Measurements from ENCODE around the gene CBR3.
"Not testable (repeated sequence)": the region's sequence is repeated elsewhere in the genome, so short reads cannot be mapped to it uniquely, and the experiment has no call there.

The CBR3 gene

DNA sequence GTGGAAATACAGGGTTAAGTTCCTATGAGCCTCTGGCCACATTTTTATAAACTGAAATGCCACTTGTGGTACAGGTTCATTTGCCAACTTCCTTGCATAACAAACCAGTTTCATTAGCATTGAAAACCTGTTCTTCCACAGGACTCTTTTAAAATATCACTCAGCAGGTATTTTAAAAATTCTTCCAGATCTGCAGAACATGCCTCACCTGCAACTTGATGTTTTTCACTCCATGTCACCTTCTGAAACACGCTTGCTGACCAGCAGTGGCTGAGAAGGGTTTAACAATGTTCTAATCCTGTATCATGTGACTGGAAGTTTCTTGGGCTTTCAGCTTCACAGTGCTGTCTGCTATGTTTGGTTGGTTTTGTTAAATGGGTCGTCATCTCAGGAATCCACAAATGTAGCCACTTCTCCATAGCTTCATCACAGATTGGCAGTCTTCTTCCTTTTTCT lies 17.6 kb upstream of the CBR3 start:
- DNase-seq (ENCODE audit: low read depth, low spot score) = no peak

DNA sequence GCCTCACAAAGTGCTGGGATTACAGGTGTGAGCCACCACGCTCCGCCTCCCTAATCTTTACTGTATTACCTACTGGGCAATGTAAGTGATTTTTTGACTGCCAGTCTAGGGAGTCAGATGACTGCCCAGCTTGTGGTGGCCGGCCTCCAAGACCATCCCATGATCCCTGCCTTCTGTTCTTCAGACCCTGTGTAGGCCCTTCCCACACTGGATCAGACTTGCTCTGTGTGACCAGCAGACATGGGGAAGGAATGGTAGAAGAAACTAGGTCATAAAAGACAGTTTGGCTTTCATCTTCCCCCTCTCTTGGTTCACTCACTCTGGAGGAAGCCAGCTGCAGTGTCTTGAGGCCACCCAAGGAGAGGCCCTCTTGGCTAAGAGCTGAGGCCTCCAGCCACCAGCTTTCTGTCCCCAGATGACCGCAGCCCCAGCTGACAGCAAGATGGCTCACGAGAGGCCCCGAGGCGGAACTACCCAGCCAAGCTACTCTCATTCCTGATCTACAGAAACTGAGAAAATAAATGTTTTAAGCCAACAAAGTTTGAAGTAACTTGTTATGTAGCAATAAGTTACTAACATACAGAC lies 14.5 kb upstream of the CBR3 start:
- no peak for DNase-seq (ENCODE audit: low read depth, low spot score)

DNA sequence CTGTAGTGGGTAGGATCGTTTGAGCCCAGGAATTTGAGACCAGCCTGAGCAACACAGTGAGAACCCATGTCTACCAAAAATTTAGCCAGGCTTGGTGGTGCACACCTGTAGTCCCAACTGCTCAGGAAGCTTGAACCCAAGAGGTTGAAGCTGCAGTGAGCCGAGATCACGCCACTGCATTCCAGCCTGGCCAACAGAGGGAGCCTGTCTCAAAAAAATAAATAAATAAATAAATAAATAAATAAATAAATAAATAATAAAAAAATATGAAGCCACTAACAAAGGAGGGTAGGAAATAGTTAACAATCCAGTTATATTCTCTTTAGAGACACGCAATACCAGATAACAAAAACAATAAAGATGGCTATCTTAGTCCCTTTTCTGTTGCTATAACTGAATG lies 11.9 kb upstream of the CBR3 start:
- no peak for DNase-seq (ENCODE audit: low read depth, low spot score)

DNA sequence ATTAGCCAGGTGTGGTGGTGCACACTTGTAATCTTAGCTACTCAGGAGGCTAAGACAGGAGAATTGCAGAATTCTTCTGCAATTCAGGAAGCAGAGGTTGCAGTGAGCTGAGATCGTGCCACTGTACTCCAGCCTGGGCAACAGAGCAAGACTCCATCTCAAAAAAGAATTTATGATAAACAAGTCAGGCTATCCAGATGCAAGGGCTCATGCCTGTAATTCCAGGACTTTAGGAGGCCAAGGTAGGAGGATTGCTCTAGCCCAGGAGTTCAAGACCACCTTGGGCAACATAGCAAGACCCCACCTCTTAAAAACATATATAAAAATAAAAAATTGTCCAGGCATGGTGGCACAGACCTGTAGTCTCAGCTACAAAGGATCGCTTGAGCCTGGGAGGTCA lies 10.5 kb upstream of the CBR3 start:
- no peak for DNase-seq (ENCODE audit: low read depth, low spot score)

DNA sequence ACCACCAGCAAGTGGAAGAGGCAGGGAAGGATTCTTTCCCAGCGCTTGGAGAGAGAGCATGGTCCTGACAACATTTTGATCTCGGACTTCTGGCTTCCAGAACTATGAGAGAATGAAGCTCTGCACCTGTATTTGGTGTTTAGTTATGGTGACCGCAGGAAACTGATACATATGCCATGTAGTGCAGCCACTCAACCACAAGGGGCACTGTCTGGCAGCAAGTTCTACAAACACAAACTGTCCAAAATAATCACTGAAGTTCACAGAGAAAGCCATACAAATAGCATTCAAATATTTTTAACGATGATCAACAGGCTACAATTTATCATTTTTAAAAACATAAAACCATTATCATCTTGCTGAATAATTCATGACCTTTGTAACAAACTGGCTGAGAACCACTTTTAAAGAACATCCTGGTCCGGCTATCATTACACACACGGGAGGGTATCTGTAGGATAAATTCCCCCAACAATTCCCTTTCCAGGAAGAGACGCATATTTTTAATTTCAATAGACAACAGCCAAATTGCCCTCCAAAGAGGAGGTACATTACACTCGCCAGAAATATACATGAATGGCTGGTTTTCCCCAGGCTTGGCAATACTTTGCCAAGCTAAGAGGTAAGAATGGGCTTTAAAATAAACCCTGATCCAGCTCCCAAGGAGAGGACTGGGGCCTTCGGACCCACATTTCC lies 9.2 kb upstream of the CBR3 start:
- DNase-seq (ENCODE audit: low read depth, low spot score) = no peak

DNA sequence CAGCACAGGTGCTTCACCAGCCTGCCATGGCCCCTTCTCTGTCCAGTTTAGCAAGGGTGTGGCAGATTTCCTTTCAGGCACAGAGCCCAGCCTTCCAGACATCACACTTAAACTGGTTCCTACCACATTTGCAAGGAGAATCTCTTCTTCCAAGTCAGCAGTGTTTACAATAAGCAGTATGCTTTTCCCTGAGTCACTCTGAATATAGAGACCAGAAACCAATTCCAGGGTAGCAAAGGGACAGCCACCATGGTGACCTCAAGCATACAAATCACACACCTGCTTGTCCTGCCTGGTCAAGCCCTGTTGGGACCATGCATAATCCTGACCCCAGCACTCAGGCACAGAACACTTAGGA lies 8.7 kb upstream of the CBR3 start:
- DNase-seq (ENCODE audit: low read depth, low spot score) = no peak

DNA sequence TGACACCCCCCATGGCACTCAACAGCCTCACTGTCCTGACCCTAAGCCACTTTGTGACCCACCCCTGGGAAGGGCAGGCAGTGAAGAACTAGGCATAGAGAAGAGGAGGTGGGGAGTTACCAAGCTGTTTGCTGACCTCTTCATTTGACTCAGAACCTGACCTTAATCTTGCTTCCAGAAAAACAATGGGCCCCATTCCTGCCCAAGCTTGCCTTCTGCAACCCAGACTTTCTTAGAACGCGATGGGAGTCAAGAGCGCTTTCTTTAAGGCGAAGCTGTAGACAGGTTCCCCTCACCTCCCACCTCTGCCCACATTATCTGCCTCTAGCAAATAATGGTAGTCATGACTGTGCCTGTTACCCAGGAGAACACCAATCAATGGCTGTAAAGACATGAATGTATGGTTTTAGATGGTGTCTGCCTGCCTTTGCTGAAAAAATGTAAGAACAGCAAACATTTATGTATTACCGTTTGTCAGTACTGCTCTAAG lies 8.2 kb upstream of the CBR3 start:
- no peak for DNase-seq (ENCODE audit: low read depth, low spot score)

DNA sequence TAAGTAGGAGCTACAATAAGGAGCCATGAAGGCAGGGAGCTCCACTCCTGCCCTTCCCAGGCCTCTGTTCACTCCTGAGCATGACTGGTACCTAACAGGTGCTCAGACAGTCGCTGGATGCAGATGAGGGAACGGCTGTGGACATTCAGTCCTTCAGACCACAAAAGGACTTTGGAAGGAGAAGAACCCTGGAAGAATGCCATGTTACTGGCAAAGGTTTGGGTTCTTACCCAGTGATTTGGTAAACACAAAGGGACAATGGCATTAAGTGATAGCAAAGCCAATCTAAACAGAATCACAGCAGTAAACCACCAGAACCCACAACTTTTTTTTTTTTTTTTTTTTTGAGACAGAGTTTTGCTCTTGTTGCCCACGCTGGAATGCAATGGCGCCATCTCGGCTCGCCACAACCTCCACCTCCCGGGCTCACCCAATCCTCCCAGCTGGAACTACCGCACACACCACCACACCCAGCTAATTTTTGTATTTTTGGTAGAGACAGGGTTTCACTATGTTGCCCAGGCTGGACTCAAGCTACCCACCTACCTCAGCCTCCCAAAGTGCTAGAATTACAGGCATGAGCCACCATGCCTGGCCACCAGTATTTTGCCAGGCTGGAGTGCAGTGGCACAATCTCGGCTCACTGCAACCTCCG lies 7.5 kb upstream of the CBR3 start:
- DNase-seq (ENCODE audit: low read depth, low spot score) = no peak

DNA sequence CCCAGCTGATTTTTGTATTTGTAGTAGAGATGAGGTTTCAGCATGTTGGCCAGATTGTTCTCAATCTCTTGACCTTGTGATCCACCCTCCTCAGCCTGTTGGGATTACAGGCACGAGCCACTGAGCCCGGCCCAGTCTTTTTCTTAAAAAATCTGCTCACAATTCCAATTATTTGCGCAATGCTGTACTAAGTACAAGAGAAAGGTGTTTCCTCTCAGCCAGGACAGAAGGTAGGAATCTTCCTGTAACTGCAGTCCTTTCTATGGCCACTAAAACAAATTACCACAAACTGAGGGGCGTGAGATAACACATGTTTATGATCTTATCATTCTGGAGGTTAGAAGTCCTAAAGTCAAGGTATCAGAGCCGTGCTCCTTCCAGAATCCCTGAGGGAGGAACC lies 6.9 kb upstream of the CBR3 start:
- no peak for DNase-seq (ENCODE audit: low read depth, low spot score)

DNA sequence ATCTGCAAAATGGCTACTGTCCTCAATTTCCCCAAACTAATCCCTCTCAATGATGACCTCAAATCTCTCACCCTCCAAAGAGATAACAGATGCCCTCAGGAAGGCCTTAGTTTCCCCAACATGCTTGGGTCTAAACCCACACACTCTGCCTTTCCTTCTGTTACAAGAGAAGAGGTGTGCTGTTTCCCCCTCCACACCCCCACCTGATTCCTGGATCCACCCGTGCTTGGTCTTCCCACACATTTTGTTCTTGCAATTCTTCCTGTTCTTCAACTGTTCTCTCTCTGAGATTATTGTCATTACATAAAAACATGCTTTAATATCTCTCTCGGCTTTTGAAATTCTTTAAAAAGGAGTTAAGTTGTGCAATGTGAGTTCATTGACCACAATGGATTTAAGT lies 5.7 kb upstream of the CBR3 start:
- DNase-seq (ENCODE audit: low read depth, low spot score) = no peak

DNA sequence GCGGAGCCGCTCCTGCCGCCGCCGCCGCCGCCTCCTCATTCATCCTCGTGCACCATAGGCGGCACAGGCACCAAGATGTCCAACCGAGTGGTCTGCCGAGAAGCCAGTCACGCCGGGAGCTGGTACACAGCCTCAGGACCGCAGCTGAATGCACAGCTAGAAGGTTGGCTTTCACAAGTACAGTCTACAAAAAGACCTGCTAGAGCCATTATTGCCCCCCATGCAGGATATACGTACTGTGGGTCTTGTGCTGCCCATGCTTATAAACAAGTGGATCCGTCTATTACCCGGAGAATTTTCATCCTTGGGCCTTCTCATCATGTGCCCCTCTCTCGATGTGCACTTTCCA lies 4.5 kb upstream of the CBR3 start:
- DNase-seq (ENCODE audit: low read depth, low spot score) = not testable (repeated sequence)

DNA sequence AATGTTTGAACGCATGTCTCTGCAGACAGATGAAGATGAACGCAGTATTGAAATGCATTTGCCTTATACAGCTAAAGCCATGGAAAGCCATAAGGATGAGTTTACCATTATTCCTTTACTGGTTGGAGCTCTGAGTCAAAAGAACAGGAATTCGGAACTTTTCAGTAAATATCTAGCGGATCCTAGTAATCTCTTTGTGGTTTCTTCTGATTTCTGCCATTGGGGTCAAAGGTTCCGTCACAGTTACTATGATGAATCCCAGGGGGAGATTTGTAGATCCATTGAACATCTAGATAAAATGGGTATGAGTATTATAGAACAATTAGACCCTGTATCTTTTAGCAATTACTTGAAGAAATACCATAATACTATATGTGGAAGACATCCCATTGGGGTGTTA lies 4.0 kb upstream of the CBR3 start:
- not testable (repeated sequence) for DNase-seq (ENCODE audit: low read depth, low spot score)

DNA sequence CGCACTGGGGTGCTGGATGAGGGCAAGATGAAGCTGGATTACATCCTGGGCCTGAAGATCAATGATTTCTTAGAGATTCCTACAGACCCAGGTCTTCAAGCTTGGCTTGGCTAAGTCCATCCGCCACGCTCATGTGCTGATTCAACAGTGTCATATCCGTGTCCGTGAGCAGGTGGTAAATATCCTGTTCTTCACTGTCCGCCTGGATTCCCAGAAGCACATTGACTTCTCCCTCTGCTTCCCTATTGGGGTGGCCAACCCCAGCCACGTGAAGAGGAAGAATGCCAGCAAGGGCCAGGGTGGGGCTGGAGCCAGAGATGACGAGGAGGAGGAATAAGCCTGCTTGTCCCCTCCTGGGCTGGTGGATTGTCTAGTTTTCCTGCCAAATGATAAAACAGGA lies 2.2 kb upstream of the CBR3 start:
- no peak for DNase-seq (ENCODE audit: low read depth, low spot score)

DNA sequence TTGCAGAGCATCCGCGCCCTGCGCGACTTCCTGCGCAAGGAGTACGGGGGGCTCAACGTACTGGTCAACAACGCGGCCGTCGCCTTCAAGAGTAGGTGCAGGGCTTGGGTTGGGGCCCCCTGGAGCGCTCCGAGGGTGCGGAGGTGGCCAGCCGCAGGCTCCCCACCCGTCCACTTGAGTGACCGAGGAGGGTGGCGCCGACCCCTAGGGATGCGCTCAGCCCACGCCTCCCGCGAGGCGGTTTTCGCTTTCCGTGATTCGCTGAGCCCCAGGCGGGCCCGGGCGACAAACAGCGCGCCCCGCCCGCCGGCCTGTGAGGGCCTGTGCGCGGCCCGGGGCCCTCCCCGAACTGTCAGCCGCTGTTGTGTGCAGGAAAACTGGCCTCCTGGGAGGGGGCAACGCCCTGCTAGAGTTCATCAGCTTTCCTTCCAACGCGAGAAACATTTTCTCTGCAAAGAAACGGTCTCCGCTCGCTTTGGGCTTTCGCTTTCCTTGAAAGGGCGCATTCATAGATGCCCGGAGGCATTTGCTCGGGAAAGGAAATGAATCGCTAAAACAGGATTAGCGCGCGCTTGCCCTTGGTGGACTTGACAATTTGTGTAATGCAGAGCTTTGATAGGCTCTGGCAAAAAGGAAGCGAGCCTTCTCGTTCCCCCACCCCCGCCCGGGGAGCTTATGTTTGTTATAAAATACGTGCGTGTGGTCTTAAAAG lies 668 bp downstream of the CBR3 start:
- no peak for DNase-seq (ENCODE audit: low read depth, low spot score)

DNA sequence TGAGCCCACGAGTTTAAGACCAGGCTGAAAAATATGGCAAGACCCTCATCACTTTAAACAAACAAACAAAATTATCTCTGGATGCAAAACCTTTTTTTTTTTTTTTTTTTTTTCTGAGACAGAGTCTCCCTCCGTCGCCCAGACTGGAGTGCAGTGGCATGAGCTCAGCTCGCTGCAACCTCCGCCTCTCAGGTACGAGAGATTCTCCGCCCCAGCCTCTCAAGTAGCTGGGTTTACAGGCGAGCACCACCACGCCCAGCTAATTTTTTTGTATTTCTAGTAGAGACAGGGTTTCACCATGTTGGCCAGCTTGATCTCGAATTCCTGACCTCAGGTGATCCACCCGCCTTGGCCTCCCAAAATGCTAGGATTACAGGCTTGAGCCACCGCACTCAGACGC lies 4.9 kb downstream of the CBR3 start:
- DNase-seq (ENCODE audit: low read depth, low spot score) = not testable (repeated sequence)

DNA sequence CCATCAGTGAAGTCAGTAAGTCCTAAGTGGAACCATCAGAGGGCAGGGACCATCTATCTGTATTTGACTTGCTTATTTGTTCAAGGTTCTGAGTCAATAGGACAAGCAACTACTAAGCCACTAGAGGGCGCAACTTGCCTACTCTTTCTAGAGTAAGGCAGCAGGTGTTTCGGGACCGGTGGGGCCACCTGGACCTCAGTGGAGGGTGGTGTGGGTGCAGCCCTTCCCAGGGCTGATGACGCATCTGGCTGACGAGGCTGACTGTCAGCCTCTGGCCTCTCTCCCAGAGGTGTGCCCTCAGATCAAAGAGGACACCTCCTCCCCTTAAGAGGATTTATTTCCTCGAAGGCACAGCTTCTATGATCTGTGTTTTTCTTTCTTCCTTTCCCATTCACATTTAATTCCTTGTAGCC lies 6.6 kb downstream of the CBR3 start:
- DNase-seq (ENCODE audit: low read depth, low spot score) = no peak

DNA sequence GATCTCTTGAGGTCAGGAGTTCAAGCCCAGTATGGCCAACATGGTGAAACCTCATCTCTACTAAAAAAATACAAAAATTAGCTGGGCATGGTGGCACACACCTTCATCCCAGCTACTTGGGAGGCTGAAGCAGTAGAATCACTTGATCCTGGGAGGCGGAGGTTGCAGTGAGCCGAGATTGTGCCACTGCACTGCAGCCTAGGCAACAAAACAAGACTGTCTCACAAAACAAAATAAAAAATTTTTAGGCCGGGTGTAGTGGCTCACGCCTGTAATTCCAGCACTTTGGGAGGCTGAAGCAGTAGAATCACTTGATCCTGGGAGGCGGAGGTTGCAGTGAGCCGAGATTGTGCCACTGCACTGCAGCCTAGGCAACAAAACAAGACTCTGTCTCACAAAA lies 9.4 kb downstream of the CBR3 start:
- not testable (repeated sequence) for DNase-seq (ENCODE audit: low read depth, low spot score)

DNA sequence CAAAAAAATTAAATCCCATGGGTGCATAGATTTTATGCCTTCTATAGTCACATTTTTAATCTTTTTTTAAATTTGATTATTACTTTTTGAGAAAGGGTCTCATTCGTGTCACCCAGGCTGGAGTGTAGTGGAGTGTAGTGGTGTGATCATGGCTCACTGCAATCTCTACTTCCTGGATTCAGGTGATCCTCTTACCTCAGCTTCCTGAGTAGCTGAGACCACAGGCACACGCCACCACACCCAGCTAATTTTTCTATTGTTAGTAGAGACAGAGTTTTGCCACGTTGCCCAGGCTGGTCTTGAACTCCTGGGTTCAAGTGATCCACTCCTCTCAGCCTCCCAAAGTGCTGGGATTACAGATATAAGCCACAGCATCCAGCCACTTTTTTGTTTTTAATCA lies 10.4 kb downstream of the CBR3 start:
- no peak for DNase-seq (ENCODE audit: low read depth, low spot score)

DNA sequence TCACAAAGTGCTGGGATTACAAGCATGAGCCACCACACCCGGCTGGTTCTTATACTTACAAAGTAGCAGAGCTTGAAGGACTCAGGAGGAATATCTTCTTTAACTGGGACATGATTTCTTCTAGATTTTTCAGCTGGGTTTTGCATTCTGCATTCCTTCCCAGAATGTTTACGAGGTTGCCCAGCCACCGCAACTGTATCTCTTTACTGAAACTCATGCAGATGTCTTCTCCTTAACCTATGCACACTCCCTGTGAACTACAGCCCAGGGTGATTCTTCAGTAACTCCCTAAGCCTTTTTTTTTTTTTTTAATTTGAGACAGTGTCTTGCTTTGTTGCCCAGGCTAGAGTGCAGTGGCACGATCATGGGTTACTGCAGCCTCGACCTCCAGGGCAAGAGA lies 13.0 kb downstream of the CBR3 start:
- no peak for DNase-seq (ENCODE audit: low read depth, low spot score)

DNA sequence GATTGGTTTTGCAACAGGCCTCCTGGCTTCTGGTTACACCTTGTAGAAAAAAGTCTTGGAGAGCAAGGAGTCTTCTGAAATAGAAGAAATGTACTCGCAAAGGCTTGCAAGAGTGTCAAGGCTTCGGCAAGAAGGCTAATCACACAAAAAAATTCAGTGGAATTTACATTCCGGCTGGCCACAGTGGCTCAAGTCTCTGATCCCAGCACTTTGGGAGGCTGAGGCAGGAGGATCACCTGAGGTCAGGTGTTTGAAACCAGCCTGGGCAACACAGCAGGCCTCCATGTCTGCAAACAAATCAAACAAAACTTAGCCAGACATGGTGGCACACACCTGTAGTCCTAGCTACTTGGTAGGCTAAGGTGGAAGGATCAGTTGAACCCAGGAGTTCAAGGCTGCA lies 14.0 kb downstream of the CBR3 start:
- no peak for DNase-seq (ENCODE audit: low read depth, low spot score)

DNA sequence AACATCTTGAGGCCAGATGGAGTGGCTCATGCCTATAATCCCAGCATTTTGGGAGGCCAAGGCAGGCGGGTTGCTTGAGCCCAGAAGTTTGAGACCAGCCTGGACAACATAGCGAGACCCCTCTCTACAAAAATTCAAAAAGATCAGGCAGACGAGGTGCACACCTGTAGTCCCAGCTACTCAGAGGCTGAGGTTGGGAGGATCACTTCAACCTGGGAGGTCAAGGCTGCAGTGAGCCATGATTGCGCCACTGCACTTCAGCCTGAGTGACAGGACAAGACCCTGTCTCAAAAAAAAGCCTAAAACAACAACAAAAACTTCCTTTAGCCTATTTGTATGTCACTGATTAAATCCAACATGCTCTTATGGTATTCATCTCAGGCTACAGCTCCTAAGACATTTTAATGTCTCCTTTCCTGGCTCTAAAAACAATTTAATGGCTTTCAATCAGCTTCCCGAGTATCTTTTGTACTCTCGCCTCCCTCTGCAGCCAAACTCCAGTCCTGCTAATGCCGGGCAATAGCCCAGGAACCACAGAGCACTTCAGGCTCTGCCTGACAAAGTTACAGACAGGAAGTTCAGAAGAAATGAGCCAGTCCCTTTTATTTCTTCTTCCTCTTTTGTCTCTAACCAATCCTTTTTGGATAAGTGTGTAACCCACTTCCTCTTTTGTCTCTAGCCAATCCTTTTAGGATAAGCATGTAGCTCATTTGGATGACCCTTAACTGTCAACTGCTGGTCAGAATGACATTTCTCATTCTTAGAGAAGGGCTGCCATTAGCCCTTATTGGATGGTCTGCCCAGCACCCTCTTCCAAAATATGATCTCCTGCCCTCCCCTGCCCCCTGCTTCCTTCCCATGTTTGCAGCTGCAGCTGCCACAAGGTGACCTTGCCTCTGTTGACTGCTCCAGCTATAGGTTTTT lies 15.2 kb downstream of the CBR3 start:
- no peak for DNase-seq (ENCODE audit: low read depth, low spot score)
